Hepatocyte (in vitro differentiated cells): Measurements from ENCODE around the gene SIRT6.

Experiments used
- EZH2 ChIP-seq: fragments of 200-600 bp; sonication (generic); IDR thresholded peaks from 2 replicates; pipeline ENCODE4 v1.6.1; 2016; ENCODE audit warnings: antibody characterized with exemption, mild to moderate bottlenecking, borderline replicate concordance
- TF ChIP-seq, protein P1 (sequence below): fragments of 200-600 bp; sonication (generic); IDR thresholded peaks from 2 replicates; pipeline ENCODE4 v1.5.1; 2016; ENCODE audit warnings: antibody characterized with exemption, mild to moderate bottlenecking; ENCODE audit not compliant: poor library complexity

DNA sequence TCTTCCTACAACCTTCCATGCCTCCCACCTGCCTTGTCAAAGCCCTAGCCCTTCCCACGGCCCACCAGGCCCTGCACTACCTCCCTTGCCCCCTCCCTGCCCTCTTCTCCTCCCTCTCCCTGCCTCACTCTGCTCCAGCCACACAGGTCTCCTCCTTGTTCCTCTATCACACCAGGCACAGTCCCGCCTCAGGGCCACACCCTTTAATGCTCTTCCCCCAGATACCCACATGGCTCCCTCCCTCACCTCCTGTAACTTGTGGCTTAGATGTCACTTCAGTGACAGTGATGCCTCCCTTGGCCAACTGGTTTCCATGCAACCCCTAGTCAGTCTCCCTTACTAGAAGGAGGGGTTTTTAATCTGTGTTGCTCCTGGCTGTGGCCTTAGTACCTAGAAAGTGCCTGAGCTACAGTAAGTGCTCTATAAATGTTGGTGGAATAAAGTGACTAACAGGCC lies 1.3 kb downstream of the SIRT6 start:
- TF ChIP-seq EZH2: no peak
- TF ChIP-seq, protein P1, sequence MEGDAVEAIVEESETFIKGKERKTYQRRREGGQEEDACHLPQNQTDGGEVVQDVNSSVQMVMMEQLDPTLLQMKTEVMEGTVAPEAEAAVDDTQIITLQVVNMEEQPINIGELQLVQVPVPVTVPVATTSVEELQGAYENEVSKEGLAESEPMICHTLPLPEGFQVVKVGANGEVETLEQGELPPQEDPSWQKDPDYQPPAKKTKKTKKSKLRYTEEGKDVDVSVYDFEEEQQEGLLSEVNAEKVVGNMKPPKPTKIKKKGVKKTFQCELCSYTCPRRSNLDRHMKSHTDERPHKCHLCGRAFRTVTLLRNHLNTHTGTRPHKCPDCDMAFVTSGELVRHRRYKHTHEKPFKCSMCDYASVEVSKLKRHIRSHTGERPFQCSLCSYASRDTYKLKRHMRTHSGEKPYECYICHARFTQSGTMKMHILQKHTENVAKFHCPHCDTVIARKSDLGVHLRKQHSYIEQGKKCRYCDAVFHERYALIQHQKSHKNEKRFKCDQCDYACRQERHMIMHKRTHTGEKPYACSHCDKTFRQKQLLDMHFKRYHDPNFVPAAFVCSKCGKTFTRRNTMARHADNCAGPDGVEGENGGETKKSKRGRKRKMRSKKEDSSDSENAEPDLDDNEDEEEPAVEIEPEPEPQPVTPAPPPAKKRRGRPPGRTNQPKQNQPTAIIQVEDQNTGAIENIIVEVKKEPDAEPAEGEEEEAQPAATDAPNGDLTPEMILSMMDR: no peak
